ENCODE results near the gene CALML4.
"Not testable (repeated sequence)": the region's sequence is repeated elsewhere in the genome, so short reads cannot be mapped to it uniquely, and the experiment has no call there.

The CALML4 gene

GRCh38 chr15:68218847-68219798 lies 14.0 kb upstream of the CALML4 start:
- CTCF ChIA-PET = interaction anchor here (1.0 to 3.5 kb wide), 4 partner anchors 8 to 356 kb away, joined by 3 to 22 read pairs (median 6); no protein-coding TSS in a partner anchor
- POLR2A ChIA-PET = no interaction called here
- TF ChIP-seq CTCF (IDR thresholded peaks at IDR 0.05; ENCODE audit: control extremely low read depth, extremely low read depth, low read depth, missing control alignments) = no peak
- DNase-seq (ENCODE audit: extremely low spot score) = no peak

GRCh38 chr15:68218331-68218730 lies 13.2 kb upstream of the CALML4 start:
- TF ChIP-seq CTCF (IDR thresholded peaks at IDR 0.05; ENCODE audit: control extremely low read depth, extremely low read depth, low read depth, missing control alignments) = no peak
- ChIA-PET POLR2A (no interaction called here), CTCF (interaction anchor here (1.0 to 3.5 kb wide), 2 partner anchors 8 to 26 kb away, joined by 3 to 22 read pairs; no protein-coding TSS in a partner anchor)
- DNase-seq (ENCODE audit: extremely low spot score) = no peak

- POLR2A ChIA-PET = no interaction called here
- DNase-seq (ENCODE audit: extremely low spot score) = no peak
- TF ChIP-seq CTCF (IDR thresholded peaks at IDR 0.05; ENCODE audit: control extremely low read depth, extremely low read depth, low read depth, missing control alignments) = no peak
- CTCF ChIA-PET = interaction anchor here (2.0 kb wide), 1 partner anchor 354 kb away, joined by 7 read pairs; no protein-coding TSS in a partner anchor
Observed at GRCh38 chr15:68217341-68217740, 12.2 kb upstream of the CALML4 start.

GRCh38 chr15:68214838-68215254 lies 9.7 kb upstream of the CALML4 start:
- CTCF ChIA-PET = no interaction called here
- DNase-seq (ENCODE audit: extremely low spot score) = no peak
- POLR2A ChIA-PET = no interaction called here
- no peak for TF ChIP-seq CTCF (IDR thresholded peaks at IDR 0.05; ENCODE audit: control extremely low read depth, extremely low read depth, low read depth, missing control alignments)

GRCh38 chr15:68213991-68214837 lies 9.1 kb upstream of the CALML4 start:
- ChIA-PET POLR2A (no interaction called here), CTCF (no interaction called here)
- DNase-seq (ENCODE audit: extremely low spot score) = no peak
- no peak for TF ChIP-seq CTCF (IDR thresholded peaks at IDR 0.05; ENCODE audit: control extremely low read depth, extremely low read depth, low read depth, missing control alignments)

GRCh38 chr15:68213491-68213845 lies 8.3 kb upstream of the CALML4 start:
- DNase-seq (ENCODE audit: extremely low spot score); CTCF ChIA-PET; POLR2A ChIA-PET: not testable (repeated sequence)
